Naive thymus-derived CD4-positive, alpha-beta T cell (primary cell): ENCODE results near the gene SCMH1. TPM values are rescaled to one million over a fixed set of nuclear protein-coding genes. Genes with fewer than 3 reads are reported as not detected.

Source experiments
- ATAC-seq: fragments of 150-1000 bp; cut with Tn5 transposase; 2 replicates; pipeline ENCODE4 v1.10.0; 2021; ENCODE audit warnings: mild to moderate bottlenecking, moderate library complexity
- CTCF ChIA-PET: fragments of 350-600 bp; sonication (Branson Sonifier 250); formaldehyde crosslinking; loops from one replicate; lab custom pipeline; 2021; ENCODE audit warnings: antibody characterized with exemption; lab: Charles Lee
- POLR2A ChIA-PET: fragments of 350-600 bp; sonication (Branson Sonifier 250); formaldehyde crosslinking; loops from one replicate; lab custom pipeline; 2021; ENCODE audit warnings: antibody characterized with exemption, inconsistent platforms; lab: Charles Lee
- DNase-seq, 9 donors: peaks; one replicate each; pipeline versions ENCODE4 v3.0.0 to v3.0.0-alpha.2; 2020 to 2022; ENCODE audit warnings: mixed read lengths in 1 of 9
- H3K27ac ChIP-seq: one replicate; pipeline ENCODE4 v1.7.0; 2013; ENCODE audit warnings: mild to moderate bottlenecking, low read depth, low read length, moderate library complexity
- H3K27me3 ChIP-seq, 2 donors: one replicate each; pipeline ENCODE4 v1.7.0; 2013; ENCODE audit warnings: low read length in 2 of 2, mild to moderate bottlenecking in 2 of 2, moderate library complexity in 2 of 2; ENCODE audit not compliant: control insufficient read depth in 2 of 2, insufficient read depth in 2 of 2
- H3K36me3 ChIP-seq, 3 experiments: 1 replicate in 2 of 3; 2 replicates in 1 of 3; pipeline ENCODE4 v1.7.0; 2013; ENCODE audit warnings: low read length in 3 of 3, mild to moderate bottlenecking in 3 of 3, moderate library complexity in 1 of 3; ENCODE audit not compliant: insufficient read depth in 3 of 3, control insufficient read depth in 2 of 3
- H3K4me1 ChIP-seq, 2 donors: one replicate each; pipeline ENCODE4 v1.7.0; 2013; ENCODE audit warnings: low read length in 2 of 2, mild to moderate bottlenecking in 2 of 2, moderate library complexity in 1 of 2; ENCODE audit not compliant: control insufficient read depth in 2 of 2, insufficient read depth in 2 of 2
- H3K4me3 ChIP-seq: 2 replicates; pipeline ENCODE4 v1.7.0; 2013; ENCODE audit warnings: mild to moderate bottlenecking, low read length
- H3K9me3 ChIP-seq, 3 experiments: 1 replicate in 2 of 3; 2 replicates in 1 of 3; pipeline ENCODE4 v1.7.0; 2013; ENCODE audit warnings: low read length in 3 of 3; ENCODE audit not compliant: control insufficient read depth in 2 of 3
- H3K27ac Mint-ChIP-seq, 9 donors: one replicate each; pipeline ENCODE4 v1.8.0; 2020 to 2022; ENCODE audit warnings: mixed read lengths in 9 of 9, mild to moderate bottlenecking in 8 of 9, moderate library complexity in 5 of 9, inconsistent platforms in 2 of 9
- H3K27me3 Mint-ChIP-seq, 5 donors: one replicate each; pipeline ENCODE4 v1.8.0; 2021 to 2022; ENCODE audit warnings: mixed read lengths in 5 of 5, mild to moderate bottlenecking in 1 of 5
- H3K36me3 Mint-ChIP-seq, 5 donors: one replicate each; pipeline ENCODE4 v1.8.0; 2020 to 2022; ENCODE audit warnings: mixed read lengths in 5 of 5, mild to moderate bottlenecking in 3 of 5, inconsistent platforms in 1 of 5
- H3K4me1 Mint-ChIP-seq, 7 donors: one replicate each; pipeline ENCODE4 v1.8.0; 2020 to 2022; ENCODE audit warnings: mixed read lengths in 7 of 7, mild to moderate bottlenecking in 3 of 7, inconsistent platforms in 1 of 7
- H3K4me3 Mint-ChIP-seq, 10 donors: one replicate each; pipeline ENCODE4 v1.8.0; 2020 to 2022; ENCODE audit warnings: mild to moderate bottlenecking in 10 of 10, mixed read lengths in 10 of 10, moderate library complexity in 6 of 10, inconsistent platforms in 2 of 10
- H3K9me3 Mint-ChIP-seq, 11 donors: one replicate each; pipeline ENCODE4 v1.8.0; 2020 to 2022; ENCODE audit warnings: mixed read lengths in 11 of 11, mild to moderate bottlenecking in 4 of 11, inconsistent platforms in 1 of 11, moderate library complexity in 1 of 11
- intact Hi-C, 2 donors: fragments of 100-400 bp; cut with micrococcal nuclease; formaldehyde crosslinking; loops; one replicate each; pipeline ENCODE4 v1.15.1; 2023
- polyA plus RNA-seq, 2 donors: library from polyadenylated mRNA; unstranded; fragments of 300-500 nt; fragmentation: Illumina TruSeq; gene quantifications; one replicate each; pipeline ENCODE4 v1.2.3, GENCODE V29; 2021
- total RNA-seq, 6 experiments: library from RNA in 5 of 6; stranded (reverse) in 5 of 6; gene quantifications; 1 replicate in 5 of 6; 2 replicates in 1 of 6; pipeline ENCODE4 v1.2.3 and lab custom pipeline; 2021 to 2026

SCMH1 gene
- 10 to 100 TPM; 16.7 to 18.6 (median 18.2) TPM for total RNA-seq
- 1 to 10 TPM; 3.6 to 7.8 TPM for polyA plus RNA-seq
- total RNA-seq (lab: John Stamatoyannopoulos, UW) = 39.4 reads per million, percentile 66 among the genes with 10 or more reads in this experiment

- no peaks in the 10 kb centered on the region for H3K36me3 ChIP-seq
- H3K36me3 Mint-ChIP-seq = peaks cover 0 to 3% (median 0%) of the 10 kb centered on the region in 5 donors
- peak; percentile 77 for ATAC-seq
- H3K27ac ChIP-seq = peak within 1 kb of the TSS; percentile 69
- H3K9me3 Mint-ChIP-seq = peaks cover 0 to 3% (median 0%) of the 10 kb centered on the region in 11 donors
- CTCF ChIA-PET = no interaction called here
- H3K4me3 Mint-ChIP-seq = peak within 1 kb of the TSS; percentile 76 to 92 (median 89)
- peaks cover 7 to 35% (median 27%) of the 10 kb centered on the region in 7 donors for H3K4me1 Mint-ChIP-seq
- peak within 1 kb of the TSS; percentile 75 to 94 (median 89) for H3K27ac Mint-ChIP-seq
- H3K27me3 ChIP-seq = no peaks in the 10 kb centered on the region
- H3K4me1 ChIP-seq = peaks cover 10 to 13% of the 10 kb centered on the region in 2 donors
- H3K9me3 ChIP-seq = no peaks in the 10 kb centered on the region
- POLR2A ChIA-PET = no interaction called here
- peaks cover 0 to 5% (median 0%) of the 10 kb centered on the region in 5 donors for H3K27me3 Mint-ChIP-seq
- peak; percentile 31 to 67 (median 55) for DNase-seq
- intact Hi-C loops = loop anchor here (1.0 to 10.0 kb wide), 5 partner anchors 119 to 380 kb away; partner anchors contain the start of genes CITED4 (in 2 of the 2) and FOXO6 (in 1 of the 2)
- H3K4me3 ChIP-seq = peak within 1 kb of the TSS; percentile 57
Measured at GRCh38 chr1:41241749-41242341, at the start of gene SCMH1. SCMH1 (minus strand) TSS chr1:41242306; CDS start chr1:41186133, 56,173 bp downstream.

GRCh38 chr1:41291195-41291594 is 49.1 kb upstream of the SCMH1 start:
- H3K4me3 ChIP-seq = no peak overlapping the region
- no peaks in the 10 kb centered on the region for H3K9me3 ChIP-seq
- H3K27me3 Mint-ChIP-seq = peaks cover 20 to 48% (median 37%) of the 10 kb centered on the region in 5 donors
- CTCF ChIA-PET = interaction anchor here (0.6 kb wide), 1 partner anchor 21 kb away, joined by 5 read pairs; no protein-coding TSS in a partner anchor
- ATAC-seq (no peak), DNase-seq (no peak)
- no peak overlapping the region for H3K27ac ChIP-seq
- no peaks in the 10 kb centered on the region for H3K36me3 Mint-ChIP-seq
- no peak overlapping the region for H3K27ac Mint-ChIP-seq
- intact Hi-C loops = no loop called here
- H3K4me1 ChIP-seq = no peaks in the 10 kb centered on the region
- no peak overlapping the region for H3K4me3 Mint-ChIP-seq
- H3K9me3 Mint-ChIP-seq = peaks cover 0 to 3% (median 0%) of the 10 kb centered on the region in 11 donors
- no peaks in the 10 kb centered on the region for H3K27me3 ChIP-seq
- no peaks in the 10 kb centered on the region for H3K36me3 ChIP-seq
- no peaks in the 10 kb centered on the region for H3K4me1 Mint-ChIP-seq
- POLR2A ChIA-PET = no interaction called here

- no peak overlapping the region for H3K27ac ChIP-seq
- DNase-seq = no peak
- ATAC-seq = no peak
- Mint-ChIP-seq H3K9me3 (peaks cover 0 to 3% (median 0%) of the 10 kb centered on the region in 11 donors), H3K4me3 (no peak overlapping the region), H3K27ac (no peak overlapping the region), H3K36me3 (no peaks in the 10 kb centered on the region), H3K4me1 (peaks cover 0 to 4% (median 0%) of the 10 kb centered on the region in 7 donors), H3K27me3 (peaks cover 28 to 55% (median 39%) of the 10 kb centered on the region in 5 donors)
- H3K9me3 ChIP-seq = no peaks in the 10 kb centered on the region
- intact Hi-C loops = no loop called here
- no peaks in the 10 kb centered on the region for H3K36me3 ChIP-seq
- no peak overlapping the region for H3K4me3 ChIP-seq
- no peaks in the 10 kb centered on the region for H3K4me1 ChIP-seq
- ChIA-PET POLR2A (no interaction called here), CTCF (no interaction called here)
- no peaks in the 10 kb centered on the region for H3K27me3 ChIP-seq
Measured at GRCh38 chr1:41289196-41289595, 47.1 kb upstream of the SCMH1 start.

- H3K4me1 Mint-ChIP-seq = peaks cover 0 to 7% (median 0%) of the 10 kb centered on the region in 7 donors
- CTCF ChIA-PET = interaction anchor here (0.6 kb wide), 1 partner anchor 196 kb away, joined by 3 read pairs; no protein-coding TSS in a partner anchor
- H3K9me3 ChIP-seq = no peaks in the 10 kb centered on the region
- no peak overlapping the region for H3K4me3 Mint-ChIP-seq
- ATAC-seq = no peak
- H3K36me3 Mint-ChIP-seq = no peaks in the 10 kb centered on the region
- H3K36me3 ChIP-seq = no peaks in the 10 kb centered on the region
- POLR2A ChIA-PET = no interaction called here
- no peak overlapping the region for H3K27ac Mint-ChIP-seq
- H3K4me3 ChIP-seq = no peak overlapping the region
- H3K27me3 ChIP-seq = no peaks in the 10 kb centered on the region
- intact Hi-C loops = no loop called here
- H3K27me3 Mint-ChIP-seq = peaks cover 28 to 62% (median 47%) of the 10 kb centered on the region in 5 donors
- H3K4me1 ChIP-seq = no peaks in the 10 kb centered on the region
- no peak overlapping the region for H3K27ac ChIP-seq
- DNase-seq = no peak
- H3K9me3 Mint-ChIP-seq = peaks cover 0 to 3% (median 0%) of the 10 kb centered on the region in 11 donors
Measured at GRCh38 chr1:41286992-41287391, 44.9 kb upstream of the SCMH1 start.

- H3K27ac Mint-ChIP-seq = no peak overlapping the region
- no peak overlapping the region for H3K4me3 Mint-ChIP-seq
- H3K27me3 Mint-ChIP-seq = peaks cover 28 to 61% (median 44%) of the 10 kb centered on the region in 5 donors
- Histone ChIP-seq H3K9me3 (no peaks in the 10 kb centered on the region), H3K36me3 (no peaks in the 10 kb centered on the region), H3K4me3 (no peak overlapping the region), H3K27me3 (no peaks in the 10 kb centered on the region), H3K4me1 (no peaks in the 10 kb centered on the region), H3K27ac (no peak overlapping the region)
- H3K9me3 Mint-ChIP-seq = peaks cover 0 to 3% (median 0%) of the 10 kb centered on the region in 11 donors
- DNase-seq (no peak), ATAC-seq (no peak)
- CTCF ChIA-PET = interaction anchor here (0.6 kb wide), 1 partner anchor 196 kb away, joined by 3 read pairs; no protein-coding TSS in a partner anchor
- H3K36me3 Mint-ChIP-seq = no peaks in the 10 kb centered on the region
- intact Hi-C loops = no loop called here
- peaks cover 0 to 7% (median 0%) of the 10 kb centered on the region in 7 donors for H3K4me1 Mint-ChIP-seq
- POLR2A ChIA-PET = no interaction called here
Measured at GRCh38 chr1:41286486-41286885, 44.4 kb upstream of the SCMH1 start.

- Mint-ChIP-seq H3K27ac (no peak overlapping the region), H3K4me3 (no peak overlapping the region), H3K36me3 (no peaks in the 10 kb centered on the region), H3K27me3 (peaks cover 29 to 61% (median 40%) of the 10 kb centered on the region in 5 donors), H3K9me3 (no peaks in the 10 kb centered on the region), H3K4me1 (peaks cover 0 to 7% (median 0%) of the 10 kb centered on the region in 7 donors)
- POLR2A ChIA-PET = no interaction called here
- intact Hi-C loops = no loop called here
- H3K27ac ChIP-seq = no peak overlapping the region
- ATAC-seq = no peak
- no peaks in the 10 kb centered on the region for H3K4me1 ChIP-seq
- no peak for DNase-seq
- CTCF ChIA-PET = no interaction called here
- no peak overlapping the region for H3K4me3 ChIP-seq
- no peaks in the 10 kb centered on the region for H3K9me3 ChIP-seq
- H3K27me3 ChIP-seq = no peaks in the 10 kb centered on the region
- no peaks in the 10 kb centered on the region for H3K36me3 ChIP-seq
Measured at GRCh38 chr1:41285818-41286217, 43.7 kb upstream of the SCMH1 start.
